GM12878 (cell line): ENCODE data around the gene ADGRG4. TPM values are rescaled to one million over a fixed set of nuclear protein-coding genes. Genes with fewer than 3 reads are reported as not detected.

Experiments used
- ATAC-seq: fragments of 200-7000 bp; cut with Tn5 transposase; 3 replicates; pipeline ENCODE4 v1.9.1; 2020; ENCODE audit warnings: mild to moderate bottlenecking, moderate library complexity
- BruUV-seq: library from RNA; stranded (reverse); fragments of 400-500 nt; replicated peaks from 2 replicates; lab custom pipeline; 2021; lab: Mats Ljungman, UMichigan
- CTCF ChIA-PET: fragments of 300-600 bp; sonication (Branson Sonifier 250); formaldehyde crosslinking; extraction: SDS; loops from one replicate; lab custom pipeline; 2021; ENCODE audit warnings: inconsistent platforms; lab: Yijun Ruan, JAX
- POLR2A ChIA-PET: fragments of 350-600 bp; formaldehyde crosslinking; extraction: SDS; loops from one replicate; lab custom pipeline; 2021; ENCODE audit warnings: inconsistent platforms; lab: Charles Lee
- RAD21 ChIA-PET: fragments of 300-600 bp; sonication (Branson Sonifier 250); formaldehyde crosslinking; loops from one replicate; lab custom pipeline; 2023; ENCODE audit warnings: antibody characterized with exemption; ENCODE audit not compliant: unreplicated experiment; lab: Charles Lee
- SMC1A ChIA-PET: fragments of 300-600 bp; sonication (Branson Sonifier 250); formaldehyde crosslinking; loops from one replicate; lab custom pipeline; 2023; ENCODE audit not compliant: unreplicated experiment, uncharacterized antibody; lab: Charles Lee
- DNase-seq: peaks from one replicate; pipeline ENCODE4 v3.0.0-alpha.2; 2011; ENCODE audit warnings: low read depth, low spot score
- FAIRE-seq: peaks from 3 replicates; lab custom pipeline; 2011; peaks lifted over from hg19 to GRCh38; lab: Jason Lieb, UNC
- H2AFZ ChIP-seq: 2 replicates; pipeline ENCODE4 v1.6.0; 2011; ENCODE audit warnings: low read depth, low read length, control low read depth; ENCODE audit not compliant: control insufficient read depth
- H3K27ac ChIP-seq: 2 replicates; pipeline ENCODE4 v1.5.1; 2011; ENCODE audit warnings: control low read depth; ENCODE audit not compliant: control insufficient read depth, insufficient read depth
- H3K27me3 ChIP-seq, 2 experiments: replicated peaks in 1 of 2; 2 replicates each; pipeline versions ENCODE4 v1.6.0 to v1.6.1; 2011; ENCODE audit warnings: low read length in 1 of 2; ENCODE audit not compliant: control insufficient read depth in 2 of 2, insufficient read depth in 2 of 2
- H3K36me3 ChIP-seq, 2 experiments: 2 replicates each; pipeline ENCODE4 v1.5.1; 2011; ENCODE audit warnings: low read length in 1 of 2; ENCODE audit not compliant: control insufficient read depth in 2 of 2, insufficient read depth in 2 of 2
- H3K4me1 ChIP-seq: 2 replicates; pipeline ENCODE4 v1.6.1; 2011; ENCODE audit warnings: mild to moderate bottlenecking, low read length, moderate library complexity, mixed read lengths; ENCODE audit not compliant: control insufficient read depth, insufficient read depth
- H3K4me2 ChIP-seq: 2 replicates; pipeline ENCODE4 v1.6.0; 2011; ENCODE audit warnings: control low read depth; ENCODE audit not compliant: control insufficient read depth, insufficient read depth
- H3K4me3 ChIP-seq: fragments of 200-600 bp; sonication (generic); 2 replicates; pipeline ENCODE4 v1.5.1; 2016
- H3K79me2 ChIP-seq: 2 replicates; pipeline ENCODE4 v1.6.0; 2011; ENCODE audit warnings: low read length; ENCODE audit not compliant: control insufficient read depth, insufficient read depth
- H3K9ac ChIP-seq: 2 replicates; pipeline ENCODE4 v1.8.0; 2011; ENCODE audit warnings: low read length, control low read depth, mixed read lengths; ENCODE audit not compliant: control insufficient read depth, insufficient read depth
- H3K9me3 ChIP-seq: replicated peaks from 3 replicates; pipeline ENCODE4 v1.5.1; 2011; ENCODE audit warnings: mild to moderate bottlenecking, low read length; ENCODE audit not compliant: control insufficient read depth, insufficient read depth
- H4K20me1 ChIP-seq: 2 replicates; pipeline ENCODE4 v1.6.0; 2011; ENCODE audit not compliant: control insufficient read depth, insufficient read depth
- HDAC6 ChIP-seq: fragments of 200-600 bp; sonication (generic); IDR thresholded peaks from one replicate; pipeline ENCODE4 v1.8.0; 2017; ENCODE audit warnings: antibody characterized with exemption; ENCODE audit not compliant: unreplicated experiment
- IRF5 ChIP-seq: fragments of 450-650 bp; IDR thresholded peaks from 2 replicates; pipeline ENCODE4 v1.6.1; 2017; ENCODE audit warnings: borderline replicate concordance
- SMC3 ChIP-seq: IDR thresholded peaks from 2 replicates; pipeline ENCODE4 v1.6.1; 2011; ENCODE audit warnings: low read length, improper control_type of control experiment, borderline replicate concordance
- SP1 ChIP-seq: IDR thresholded peaks from one replicate; pipeline ENCODE4 v1.6.1; 2011; ENCODE audit warnings: low read depth, low read length
- WGBS: methylation state at CpG from one replicate; pipeline ENCODE4 v1.1.6; 2016; ENCODE audit warnings: low lambda C conversion rate; ENCODE audit not compliant: insufficient replicate concordance, insufficient coverage; ENCODE audit errors: missing lambda C conversion rate; 5-methylcytosine and 5-hydroxymethylcytosine counted together
- in situ Hi-C: fragments of 300-500 bp; cut with MboI; formaldehyde crosslinking; loops from 9 replicates; pipeline ENCODE4 v1.14.3; 2018; ENCODE audit warnings: mixed read lengths
- intact Hi-C: fragments of 100-400 bp; cut with micrococcal nuclease; formaldehyde crosslinking; loops from one replicate; pipeline ENCODE4 v1.14.2; 2022; ENCODE audit not compliant: unreplicated experiment
- polyA plus RNA-seq, 11 experiments: library from polyadenylated mRNA; depleted of rRNA in 4 of 11; unstranded in 6 of 11; stranded (reverse) in 5 of 11; fragments of >200 nt; fragmentation: Nextera tagmentation in 4 of 11; fragmentation: Illumina TruSeq in 1 of 11; extraction: Ambion mirVana in 4 of 11; extraction: Trizol in 1 of 11; gene quantifications; 1 replicate in 1 of 11; 2 replicates in 10 of 11; pipeline versions ENCODE4 v1.2.1 to v1.2.3, GENCODE V29; 2011 to 2016; ENCODE audit warnings: inconsistent platforms in 2 of 11, missing spikeins in 2 of 11, low read depth in 1 of 11
- total RNA-seq, 4 experiments: library from RNA; depleted of rRNA in 3 of 4; stranded (reverse); fragments of >200 nt in 3 of 4; fragmentation: Illumina TruSeq in 1 of 4; extraction: Trizol in 1 of 4; gene quantifications; 2 replicates each; pipeline versions ENCODE4 v1.2.1 to v1.2.3, GENCODE V29; 2013 to 2021

Gene ADGRG4
- total and polyA plus RNA-seq, 10 of the 15 experiments (the other 5 are each of a cell fraction or from before 2014, with no cell fraction given): not detected

- WGBS: 89% methylated on average over 6 of the region's 6 CpGs
- H3K27ac ChIP-seq: no peak overlapping the region
- H3K9me3 ChIP-seq: no peaks in the 10 kb centered on the region
- no peaks in the 10 kb centered on the region for H3K27me3 ChIP-seq
- POLR2A ChIA-PET: no interaction called here
- BruUV-seq: no TSS peak
- no peak for FAIRE-seq
- H3K9ac ChIP-seq: no peak overlapping the region
- no peak for TF ChIP-seq SMC3
- TF ChIP-seq SP1: no peak
- no peak for TF ChIP-seq IRF5
- TF ChIP-seq, all 136 proteins: peak for 0
- DNase-seq: no peak
- Histone ChIP-seq H3K4me3 (no peak overlapping the region), H2AFZ (no peak overlapping the region), H3K4me1 (no peaks in the 10 kb centered on the region), H3K36me3 (no peaks in the 10 kb centered on the region), H3K79me2 (no peaks in the 10 kb centered on the region), H4K20me1 (no peaks in the 10 kb centered on the region), H3K4me2 (no peak overlapping the region)
- CTCF ChIA-PET: no interaction called here
- intact Hi-C loops (no loop called here), in situ Hi-C loops (no loop called here)
- no peak for ATAC-seq
- SMC1A ChIA-PET: no interaction called here
- RAD21 ChIA-PET: no interaction called here
These were observed 145.4 kb downstream of the ADGRG4 start for GRCh38 chrX:136446208-136446607.

- FAIRE-seq (no peak), DNase-seq (no peak), ATAC-seq (no peak)
- SMC1A ChIA-PET: no interaction called here
- CTCF ChIA-PET: no interaction called here
- Histone ChIP-seq H3K4me1 (no peaks in the 10 kb centered on the region), H3K79me2 (no peaks in the 10 kb centered on the region), H3K4me3 (no peak overlapping the region), H4K20me1 (no peaks in the 10 kb centered on the region), H3K36me3 (no peaks in the 10 kb centered on the region), H3K27ac (no peak overlapping the region), H3K9ac (no peak overlapping the region), H3K4me2 (no peak overlapping the region)
- RAD21 ChIA-PET: no interaction called here
- in situ Hi-C loops: no loop called here
- intact Hi-C loops: no loop called here
- TF ChIP-seq HDAC6: no peak
- TF ChIP-seq, all 136 proteins: peak for 0
- Histone ChIP-seq H3K27me3 (no peaks in the 10 kb centered on the region), H2AFZ (no peak overlapping the region), H3K9me3 (no peaks in the 10 kb centered on the region)
- 35% methylated on average over 2 of the region's 2 CpGs for WGBS
- no TSS peak for BruUV-seq
- POLR2A ChIA-PET: no interaction called here
These were observed 146.5 kb downstream of the ADGRG4 start for GRCh38 chrX:136447308-136447707.
